ENCODE data around the gene CPXM2.

Gene CPXM2

DNA sequence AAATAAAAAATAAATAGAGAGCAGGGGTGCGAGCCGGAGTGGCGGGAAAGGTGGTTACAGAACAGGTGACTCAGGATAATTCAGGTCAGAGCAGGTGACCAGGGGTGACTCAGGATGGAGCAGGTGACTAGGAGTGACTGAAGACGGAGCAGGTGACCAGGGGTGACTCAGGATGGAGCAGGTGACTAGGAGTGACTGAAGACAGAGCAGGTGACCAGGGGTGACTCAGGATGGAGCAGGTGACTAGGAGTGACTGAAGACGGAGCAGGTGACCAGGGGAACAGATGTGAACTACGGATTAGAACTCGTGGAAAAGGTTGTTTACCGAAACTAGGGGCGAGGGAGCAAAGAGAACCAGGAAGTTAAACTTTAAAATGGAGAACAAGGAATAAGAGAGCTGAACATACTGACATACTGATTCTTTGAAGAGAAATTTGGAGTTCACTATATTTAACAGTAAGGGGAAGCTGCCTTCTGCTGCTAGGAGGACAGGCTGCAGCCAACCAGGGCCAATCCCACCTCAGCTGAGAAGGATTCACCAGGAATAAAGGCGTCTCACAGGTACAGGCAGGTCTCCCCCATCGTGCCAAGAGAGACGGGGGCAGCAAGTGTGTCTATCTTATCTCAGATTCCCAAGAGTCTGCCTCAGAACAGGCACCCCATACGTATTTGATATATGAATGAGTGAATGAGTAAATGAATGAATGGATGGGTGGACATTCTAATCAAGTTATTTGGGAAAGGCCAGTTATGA, 101.3 kb downstream of the CPXM2 start:
- DNase-seq (ENCODE audit: insufficient read length, low spot score) (no peak), FAIRE-seq (no peak)
- TF ChIP-seq PAX5 (IDR thresholded peaks at IDR 0.05; ENCODE audit: insufficient read depth, low read length, severe bottlenecking) = no peak

DNA sequence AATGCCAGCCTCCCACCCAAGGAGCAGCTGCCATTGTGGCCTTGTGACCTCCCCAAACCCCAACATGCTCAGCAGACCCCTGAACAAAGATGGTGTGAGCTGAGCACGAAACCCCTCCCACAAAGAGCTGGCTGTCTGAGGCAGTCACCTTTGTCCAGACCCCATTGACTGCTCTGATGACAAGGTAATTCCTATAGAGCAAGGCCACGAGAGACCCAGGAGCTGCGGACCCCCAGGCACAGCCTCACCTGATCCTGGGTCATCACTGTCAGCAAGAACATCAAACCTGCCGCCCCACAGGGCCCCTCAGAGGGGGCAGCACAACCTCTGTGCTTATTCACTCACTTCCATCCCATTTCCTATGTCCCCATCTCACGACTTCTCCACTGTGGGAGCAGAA, 102.6 kb downstream of the CPXM2 start:
- DNase-seq (ENCODE audit: insufficient read length, low spot score) (no peak), FAIRE-seq (no peak)
- no peak for TF ChIP-seq POU2F2 (IDR thresholded peaks at IDR 0.05; ENCODE audit: low read depth, low read length)
- TF ChIP-seq PAX5 (IDR thresholded peaks at IDR 0.05; ENCODE audit: insufficient read depth, low read length, severe bottlenecking) = no peak
- no peak for TF ChIP-seq POLR2AphosphoS5 (IDR thresholded peaks at IDR 0.05; ENCODE audit: low read depth, low read length)
- TF ChIP-seq SPI1 (IDR thresholded peaks at IDR 0.05; ENCODE audit: low read depth, low read length) = no peak
- no peak for TF ChIP-seq TAF1 (IDR thresholded peaks at IDR 0.05; ENCODE audit: low read depth, low read length)
- no peak for TF ChIP-seq POLR2A (IDR thresholded peaks at IDR 0.05; ENCODE audit: low read depth, low read length)

DNA sequence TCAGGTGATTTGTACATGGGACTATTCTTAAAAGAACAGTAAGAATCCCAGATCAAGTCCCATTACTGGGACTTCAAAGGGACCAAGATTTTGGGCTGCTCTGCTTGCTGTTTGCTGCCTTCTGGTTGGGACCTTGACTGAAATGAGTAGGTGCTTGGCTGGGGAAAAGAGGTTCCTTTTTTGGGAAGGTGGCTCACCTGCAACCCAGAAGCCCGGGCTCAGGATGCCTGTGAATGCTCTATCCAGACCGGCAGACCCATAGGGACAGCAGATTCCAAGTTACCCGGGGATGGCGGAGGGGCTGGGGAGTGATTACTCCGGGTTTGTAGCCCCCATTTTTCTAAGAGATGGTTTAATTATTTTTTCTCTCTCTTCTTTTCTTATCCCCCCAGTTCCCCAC, 104.0 kb downstream of the CPXM2 start:
- no peak for FAIRE-seq
- TF ChIP-seq TAF1 (IDR thresholded peaks at IDR 0.05; ENCODE audit: low read depth, low read length) = no peak
- TF ChIP-seq POLR2AphosphoS5 (IDR thresholded peaks at IDR 0.05; ENCODE audit: low read depth, low read length) = no peak
- no peak for TF ChIP-seq POLR2A (IDR thresholded peaks at IDR 0.05; ENCODE audit: low read depth, low read length)
- TF ChIP-seq PAX5 (IDR thresholded peaks at IDR 0.05; ENCODE audit: insufficient read depth, low read length, severe bottlenecking) = no peak
- TF ChIP-seq SPI1 (IDR thresholded peaks at IDR 0.05; ENCODE audit: low read depth, low read length) = no peak
- no peak for TF ChIP-seq POU2F2 (IDR thresholded peaks at IDR 0.05; ENCODE audit: low read depth, low read length)

GRCh38 chr10:123786896-123787295, 104.7 kb downstream of the CPXM2 start:
- TF ChIP-seq PAX5 (IDR thresholded peaks at IDR 0.05; ENCODE audit: insufficient read depth, low read length, severe bottlenecking) = no peak
- no peak for TF ChIP-seq TAF1 (IDR thresholded peaks at IDR 0.05; ENCODE audit: low read depth, low read length)
- no peak for TF ChIP-seq POLR2A (IDR thresholded peaks at IDR 0.05; ENCODE audit: low read depth, low read length)
- TF ChIP-seq POLR2AphosphoS5 (IDR thresholded peaks at IDR 0.05; ENCODE audit: low read depth, low read length) = no peak
- TF ChIP-seq POU2F2 (IDR thresholded peaks at IDR 0.05; ENCODE audit: low read depth, low read length) = no peak
- TF ChIP-seq SPI1 (IDR thresholded peaks at IDR 0.05; ENCODE audit: low read depth, low read length) = no peak
- FAIRE-seq (no peak), DNase-seq (ENCODE audit: insufficient read length, low spot score) (no peak)

More for the DNA sequence above, 104.0 kb downstream of the CPXM2 start:
- no peak for DNase-seq (ENCODE audit: insufficient read length, low spot score)

GRCh38 chr10:123786306-123786705, 105.3 kb downstream of the CPXM2 start:
- DNase-seq (ENCODE audit: insufficient read length, low spot score) (no peak), FAIRE-seq (no peak)
- no peak for TF ChIP-seq PAX5 (IDR thresholded peaks at IDR 0.05; ENCODE audit: insufficient read depth, low read length, severe bottlenecking)
- TF ChIP-seq POLR2AphosphoS5 (IDR thresholded peaks at IDR 0.05; ENCODE audit: low read depth, low read length) = no peak
- TF ChIP-seq SPI1 (IDR thresholded peaks at IDR 0.05; ENCODE audit: low read depth, low read length) = no peak
- no peak for TF ChIP-seq POLR2A (IDR thresholded peaks at IDR 0.05; ENCODE audit: low read depth, low read length)
- TF ChIP-seq TAF1 (IDR thresholded peaks at IDR 0.05; ENCODE audit: low read depth, low read length) = no peak
- no peak for TF ChIP-seq POU2F2 (IDR thresholded peaks at IDR 0.05; ENCODE audit: low read depth, low read length)

GRCh38 chr10:123784646-123785045, 107.0 kb downstream of the CPXM2 start:
- TF ChIP-seq POLR2A (IDR thresholded peaks at IDR 0.05; ENCODE audit: low read depth, low read length) (no peak), SPI1 (IDR thresholded peaks at IDR 0.05; ENCODE audit: low read depth, low read length) (no peak), TAF1 (IDR thresholded peaks at IDR 0.05; ENCODE audit: low read depth, low read length) (no peak), PAX5 (IDR thresholded peaks at IDR 0.05; ENCODE audit: insufficient read depth, low read length, severe bottlenecking) (no peak), POU2F2 (IDR thresholded peaks at IDR 0.05; ENCODE audit: low read depth, low read length) (no peak), POLR2AphosphoS5 (IDR thresholded peaks at IDR 0.05; ENCODE audit: low read depth, low read length) (no peak)
- FAIRE-seq = no peak
- DNase-seq (ENCODE audit: insufficient read length, low spot score) = no peak

DNA sequence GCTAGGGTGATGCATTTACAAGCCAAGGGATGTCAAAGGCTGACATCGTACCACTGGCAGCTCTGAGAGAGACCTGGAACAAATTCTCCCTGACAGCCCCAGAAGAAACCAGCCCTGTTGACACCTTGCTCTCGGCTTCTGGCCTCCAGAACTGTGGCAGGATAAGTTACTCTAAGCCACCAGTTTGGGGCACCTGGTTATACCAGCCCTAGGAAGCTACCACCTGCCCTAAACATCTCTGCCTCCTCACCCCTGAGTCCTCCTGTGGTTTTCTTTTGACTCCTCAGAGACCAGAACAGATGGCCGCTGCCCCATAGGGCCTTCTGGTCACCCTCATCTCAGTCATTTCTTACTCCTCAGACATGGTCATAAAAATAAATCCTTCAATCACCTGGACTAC, 107.4 kb downstream of the CPXM2 start:
- TF ChIP-seq POU2F2 (IDR thresholded peaks at IDR 0.05; ENCODE audit: low read depth, low read length) = no peak
- TF ChIP-seq SPI1 (IDR thresholded peaks at IDR 0.05; ENCODE audit: low read depth, low read length) = no peak
- TF ChIP-seq PAX5 (IDR thresholded peaks at IDR 0.05; ENCODE audit: insufficient read depth, low read length, severe bottlenecking) = no peak
- TF ChIP-seq TAF1 (IDR thresholded peaks at IDR 0.05; ENCODE audit: low read depth, low read length) = no peak
- no peak for TF ChIP-seq POLR2A (IDR thresholded peaks at IDR 0.05; ENCODE audit: low read depth, low read length)
- no peak for TF ChIP-seq POLR2AphosphoS5 (IDR thresholded peaks at IDR 0.05; ENCODE audit: low read depth, low read length)
- FAIRE-seq (no peak), DNase-seq (ENCODE audit: insufficient read length, low spot score) (no peak)

GRCh38 chr10:123783296-123783695, 108.3 kb downstream of the CPXM2 start:
- FAIRE-seq (no peak), DNase-seq (ENCODE audit: insufficient read length, low spot score) (no peak)
- TF ChIP-seq POLR2AphosphoS5 (IDR thresholded peaks at IDR 0.05; ENCODE audit: low read depth, low read length) (no peak), TAF1 (IDR thresholded peaks at IDR 0.05; ENCODE audit: low read depth, low read length) (no peak), POU2F2 (IDR thresholded peaks at IDR 0.05; ENCODE audit: low read depth, low read length) (no peak), PAX5 (IDR thresholded peaks at IDR 0.05; ENCODE audit: insufficient read depth, low read length, severe bottlenecking) (no peak), POLR2A (IDR thresholded peaks at IDR 0.05; ENCODE audit: low read depth, low read length) (no peak), SPI1 (IDR thresholded peaks at IDR 0.05; ENCODE audit: low read depth, low read length) (no peak)

DNA sequence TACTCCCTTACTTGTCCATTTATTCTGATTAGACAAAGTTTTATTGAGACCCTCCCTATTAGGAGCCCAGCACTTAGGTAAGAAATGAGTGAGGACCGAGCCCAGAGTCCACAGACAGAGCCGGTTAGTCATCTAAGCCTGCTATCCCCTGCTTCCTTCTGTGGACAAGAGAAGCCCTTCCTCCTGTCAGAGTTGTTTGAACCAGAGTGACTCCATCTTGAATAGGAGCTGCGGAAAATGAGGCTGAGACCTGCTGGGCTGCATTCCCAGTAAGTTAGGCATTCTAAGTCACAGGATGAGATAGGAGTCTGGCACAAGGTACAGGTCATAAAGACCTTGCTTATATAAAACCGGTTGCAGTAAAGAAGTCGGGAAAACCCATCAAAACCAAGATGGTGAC, 109.1 kb downstream of the CPXM2 start:
- no peak for DNase-seq (ENCODE audit: insufficient read length, low spot score)
- FAIRE-seq = no peak
- TF ChIP-seq SPI1 (IDR thresholded peaks at IDR 0.05; ENCODE audit: low read depth, low read length) = no peak
- no peak for TF ChIP-seq PAX5 (IDR thresholded peaks at IDR 0.05; ENCODE audit: insufficient read depth, low read length, severe bottlenecking)
- TF ChIP-seq POU2F2 (IDR thresholded peaks at IDR 0.05; ENCODE audit: low read depth, low read length) = no peak
- TF ChIP-seq POLR2AphosphoS5 (IDR thresholded peaks at IDR 0.05; ENCODE audit: low read depth, low read length) = no peak
- no peak for TF ChIP-seq TAF1 (IDR thresholded peaks at IDR 0.05; ENCODE audit: low read depth, low read length)
- TF ChIP-seq POLR2A (IDR thresholded peaks at IDR 0.05; ENCODE audit: low read depth, low read length) = no peak
